ENCODE data around the gene TMEM119. TPM values are rescaled to one million over a fixed set of nuclear protein-coding genes. Genes with fewer than 3 reads are reported as not detected.

The TMEM119 gene

DNA sequence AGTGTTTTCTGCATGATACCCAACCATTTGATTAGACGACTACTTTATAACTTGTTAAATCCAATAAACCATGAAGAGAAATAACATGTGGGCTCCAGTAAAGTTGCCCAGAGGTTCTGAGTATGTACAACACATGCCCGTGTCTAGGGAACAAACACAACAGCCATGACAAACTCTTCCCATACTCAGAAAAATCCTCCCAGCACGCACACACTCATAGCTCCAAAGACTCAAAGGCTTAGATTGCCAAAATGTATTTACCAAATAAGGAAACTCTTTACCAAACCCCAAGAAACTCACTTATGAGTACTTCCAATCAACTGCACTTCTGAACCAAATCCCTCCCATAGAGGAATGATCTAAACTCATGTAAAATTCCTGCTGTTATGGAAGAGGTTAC, 54.2 kb downstream of the TMEM119 start:
- Histone ChIP-seq H3K4me3 (replicated peaks; ENCODE audit: insufficient read depth, low read length) (no peak overlapping the region), H3K27ac (replicated peaks) (no peak overlapping the region), H3K27me3 (ENCODE audit: insufficient read depth, poor library complexity, severe bottlenecking) (no peaks in the 10 kb centered on the region)
- TF ChIP-seq SPI1 (IDR thresholded peaks at IDR 0.05; ENCODE audit: borderline replicate concordance, low read depth) (no peak), POLR2AphosphoS5 (IDR thresholded peaks at IDR 0.05; ENCODE audit: low read depth) (no peak), REST (IDR thresholded peaks at IDR 0.05; ENCODE audit: insufficient replicate concordance, low read depth) (no peak), GABPA (IDR thresholded peaks at IDR 0.05; ENCODE audit: low read depth) (no peak)
- TF ChIP-seq, protein P1, sequence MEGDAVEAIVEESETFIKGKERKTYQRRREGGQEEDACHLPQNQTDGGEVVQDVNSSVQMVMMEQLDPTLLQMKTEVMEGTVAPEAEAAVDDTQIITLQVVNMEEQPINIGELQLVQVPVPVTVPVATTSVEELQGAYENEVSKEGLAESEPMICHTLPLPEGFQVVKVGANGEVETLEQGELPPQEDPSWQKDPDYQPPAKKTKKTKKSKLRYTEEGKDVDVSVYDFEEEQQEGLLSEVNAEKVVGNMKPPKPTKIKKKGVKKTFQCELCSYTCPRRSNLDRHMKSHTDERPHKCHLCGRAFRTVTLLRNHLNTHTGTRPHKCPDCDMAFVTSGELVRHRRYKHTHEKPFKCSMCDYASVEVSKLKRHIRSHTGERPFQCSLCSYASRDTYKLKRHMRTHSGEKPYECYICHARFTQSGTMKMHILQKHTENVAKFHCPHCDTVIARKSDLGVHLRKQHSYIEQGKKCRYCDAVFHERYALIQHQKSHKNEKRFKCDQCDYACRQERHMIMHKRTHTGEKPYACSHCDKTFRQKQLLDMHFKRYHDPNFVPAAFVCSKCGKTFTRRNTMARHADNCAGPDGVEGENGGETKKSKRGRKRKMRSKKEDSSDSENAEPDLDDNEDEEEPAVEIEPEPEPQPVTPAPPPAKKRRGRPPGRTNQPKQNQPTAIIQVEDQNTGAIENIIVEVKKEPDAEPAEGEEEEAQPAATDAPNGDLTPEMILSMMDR (IDR thresholded peaks at IDR 0.05; ENCODE audit: insufficient read depth, low read length) = no peak
- no peak for DNase-seq (ENCODE audit: low read depth in 1 of 2, low spot score in 1 of 2)

DNA sequence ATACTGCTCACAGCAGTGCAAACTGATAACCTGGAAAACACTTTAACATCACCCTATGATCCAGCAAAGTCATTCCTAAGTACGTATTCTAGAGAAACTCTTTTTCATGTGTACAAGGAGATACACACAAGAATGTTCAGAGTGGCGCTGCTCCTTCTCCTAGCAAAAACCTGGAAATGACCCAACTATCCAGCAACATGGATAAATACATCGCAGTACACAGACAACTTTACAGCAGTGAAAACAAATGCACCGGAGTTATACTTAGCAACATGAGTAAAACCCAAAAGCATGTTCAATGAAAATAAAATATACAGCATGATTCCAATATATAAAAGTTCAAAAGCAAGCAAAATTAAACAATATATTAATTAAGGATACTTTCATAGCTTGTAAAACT, 55.6 kb downstream of the TMEM119 start:
- TF ChIP-seq, protein P1 (IDR thresholded peaks at IDR 0.05; ENCODE audit: insufficient read depth, low read length) = no peak
- TF ChIP-seq POLR2AphosphoS5 (IDR thresholded peaks at IDR 0.05; ENCODE audit: low read depth) (no peak), GABPA (IDR thresholded peaks at IDR 0.05; ENCODE audit: low read depth) (no peak), REST (IDR thresholded peaks at IDR 0.05; ENCODE audit: insufficient replicate concordance, low read depth) (no peak), SPI1 (IDR thresholded peaks at IDR 0.05; ENCODE audit: borderline replicate concordance, low read depth) (no peak)
- no peak for DNase-seq (ENCODE audit: low read depth in 1 of 2, low spot score in 1 of 2)

More for the DNA sequence above, 55.6 kb downstream of the TMEM119 start:
- Histone ChIP-seq H3K27me3 (ENCODE audit: insufficient read depth, poor library complexity, severe bottlenecking) (no peaks in the 10 kb centered on the region), H3K27ac (replicated peaks) (no peak overlapping the region), H3K4me3 (replicated peaks; ENCODE audit: insufficient read depth, low read length) (no peak overlapping the region)

Small RNA genes lying within 50 kb of the gene (microRNA-seq; reads per million reads assigned to microRNA genes)
- gene MIR4496 = not detected
